KMS-11 (cell line): ENCODE data around the gene HAPSTR1.

Source experiments
- H2AFZ ChIP-seq: fragments of 200-600 bp; sonication (generic); 2 replicates; pipeline ENCODE4 v1.6.1; 2016; ENCODE audit warnings: antibody characterized with exemption, mixed run types, low read depth
- H3K27ac ChIP-seq: fragments of 200-600 bp; sonication (generic); 2 replicates; pipeline ENCODE4 v1.6.1; 2016; ENCODE audit warnings: mild to moderate bottlenecking, mixed run types
- H3K27me3 ChIP-seq: fragments of 200-600 bp; sonication (generic); 2 replicates; pipeline ENCODE4 v1.6.1; 2017; ENCODE audit warnings: mild to moderate bottlenecking, low read depth, mixed run types, moderate library complexity; ENCODE audit not compliant: insufficient read depth
- H3K36me3 ChIP-seq: fragments of 200-600 bp; sonication (generic); 2 replicates; pipeline ENCODE4 v1.6.1; 2017; ENCODE audit warnings: mild to moderate bottlenecking, mixed run types; ENCODE audit not compliant: insufficient read depth
- H3K4me1 ChIP-seq: fragments of 200-600 bp; sonication (generic); 2 replicates; pipeline ENCODE4 v1.6.1; 2016; ENCODE audit warnings: mild to moderate bottlenecking, low read depth, mixed run types; ENCODE audit not compliant: poor library complexity, severe bottlenecking
- H3K4me2 ChIP-seq: fragments of 200-600 bp; sonication (generic); 2 replicates; pipeline ENCODE4 v1.7.0; 2016; ENCODE audit warnings: mild to moderate bottlenecking, mixed run types
- H3K4me3 ChIP-seq: fragments of 200-600 bp; sonication (generic); IDR thresholded peaks from 2 replicates; pipeline ENCODE4 v1.6.1; 2017; ENCODE audit warnings: low read depth, low read length, mixed read lengths; ENCODE audit not compliant: insufficient read depth
- H3K79me2 ChIP-seq: fragments of 200-600 bp; sonication (generic); 2 replicates; pipeline ENCODE4 v1.6.1; 2016; ENCODE audit warnings: low read depth, mixed run types; ENCODE audit not compliant: insufficient read depth
- H3K9ac ChIP-seq: fragments of 200-600 bp; sonication (generic); 2 replicates; pipeline ENCODE4 v1.6.1; 2016; ENCODE audit warnings: mild to moderate bottlenecking, mixed run types
- H4K20me1 ChIP-seq: fragments of 200-600 bp; sonication (generic); 2 replicates; pipeline ENCODE4 v1.6.1; 2016; ENCODE audit warnings: mild to moderate bottlenecking, mixed run types; ENCODE audit not compliant: insufficient read depth
- TF ChIP-seq, protein P1 (sequence below): fragments of 200-600 bp; sonication (generic); conservative IDR thresholded peaks from 2 replicates; pipeline ENCODE4 v1.6.1; 2017; ENCODE audit warnings: low read depth, mild to moderate bottlenecking, antibody characterized with exemption, low read length, moderate library complexity, mixed read lengths

HAPSTR1 gene

DNA sequence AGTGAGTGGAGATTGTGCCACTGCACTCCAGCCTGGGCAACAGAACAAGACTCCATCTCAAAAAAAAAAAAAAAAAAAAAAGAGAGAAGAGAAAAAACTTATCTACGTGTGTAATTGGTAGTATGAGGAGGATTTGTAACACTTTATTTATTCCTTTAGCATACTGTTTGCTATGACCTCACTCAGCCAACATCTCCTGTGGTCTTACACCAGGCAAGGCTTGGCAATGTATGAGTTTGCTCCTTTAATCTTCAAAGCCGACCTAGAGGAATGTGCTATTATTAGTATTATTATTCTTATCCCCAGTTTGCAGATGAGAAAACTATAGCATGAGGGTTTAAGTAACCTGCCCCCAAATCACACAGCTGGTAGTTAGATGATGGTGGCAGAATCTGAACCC, 35.8 kb upstream of the HAPSTR1 start:
- no peaks in the 10 kb centered on the region for H3K36me3 ChIP-seq
- H3K4me1 ChIP-seq = peaks cover 3% of the 10 kb centered on the region
- H3K79me2 ChIP-seq = no peaks in the 10 kb centered on the region
- H3K4me2 ChIP-seq = no peak overlapping the region
- no peaks in the 10 kb centered on the region for H4K20me1 ChIP-seq
- no peak overlapping the region for H3K9ac ChIP-seq
- no peak overlapping the region for H3K27ac ChIP-seq
- H3K4me3 ChIP-seq = no peak overlapping the region
- no peaks in the 10 kb centered on the region for H3K27me3 ChIP-seq
- TF ChIP-seq, protein P1, sequence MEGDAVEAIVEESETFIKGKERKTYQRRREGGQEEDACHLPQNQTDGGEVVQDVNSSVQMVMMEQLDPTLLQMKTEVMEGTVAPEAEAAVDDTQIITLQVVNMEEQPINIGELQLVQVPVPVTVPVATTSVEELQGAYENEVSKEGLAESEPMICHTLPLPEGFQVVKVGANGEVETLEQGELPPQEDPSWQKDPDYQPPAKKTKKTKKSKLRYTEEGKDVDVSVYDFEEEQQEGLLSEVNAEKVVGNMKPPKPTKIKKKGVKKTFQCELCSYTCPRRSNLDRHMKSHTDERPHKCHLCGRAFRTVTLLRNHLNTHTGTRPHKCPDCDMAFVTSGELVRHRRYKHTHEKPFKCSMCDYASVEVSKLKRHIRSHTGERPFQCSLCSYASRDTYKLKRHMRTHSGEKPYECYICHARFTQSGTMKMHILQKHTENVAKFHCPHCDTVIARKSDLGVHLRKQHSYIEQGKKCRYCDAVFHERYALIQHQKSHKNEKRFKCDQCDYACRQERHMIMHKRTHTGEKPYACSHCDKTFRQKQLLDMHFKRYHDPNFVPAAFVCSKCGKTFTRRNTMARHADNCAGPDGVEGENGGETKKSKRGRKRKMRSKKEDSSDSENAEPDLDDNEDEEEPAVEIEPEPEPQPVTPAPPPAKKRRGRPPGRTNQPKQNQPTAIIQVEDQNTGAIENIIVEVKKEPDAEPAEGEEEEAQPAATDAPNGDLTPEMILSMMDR = no peak
- H2AFZ ChIP-seq = no peak overlapping the region

DNA sequence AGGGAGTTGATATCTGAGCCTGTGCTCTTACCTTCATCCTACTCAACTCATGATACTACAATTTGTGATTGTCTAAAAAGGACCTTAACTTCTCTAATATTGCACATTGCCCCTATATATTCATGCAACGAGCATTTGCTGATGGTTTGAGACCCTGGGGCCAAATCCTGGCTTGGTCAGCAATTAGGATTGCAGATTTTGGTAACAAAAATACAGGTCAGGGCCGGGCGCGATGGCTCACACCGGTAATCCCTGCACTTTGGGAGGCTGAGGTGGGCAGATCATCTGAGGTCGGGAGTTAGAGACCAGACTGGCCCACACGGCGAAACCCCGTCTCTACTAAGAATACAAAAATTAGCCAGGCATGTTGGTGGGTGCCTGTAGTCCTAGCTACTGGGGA, 35.4 kb upstream of the HAPSTR1 start:
- Histone ChIP-seq H3K36me3 (no peaks in the 10 kb centered on the region), H3K27ac (no peak overlapping the region), H2AFZ (no peak overlapping the region), H3K79me2 (no peaks in the 10 kb centered on the region), H3K4me1 (peaks cover 4% of the 10 kb centered on the region), H3K4me2 (no peak overlapping the region), H4K20me1 (no peaks in the 10 kb centered on the region), H3K4me3 (no peak overlapping the region), H3K9ac (no peak overlapping the region), H3K27me3 (no peaks in the 10 kb centered on the region)
- TF ChIP-seq, protein P1 = no peak

DNA sequence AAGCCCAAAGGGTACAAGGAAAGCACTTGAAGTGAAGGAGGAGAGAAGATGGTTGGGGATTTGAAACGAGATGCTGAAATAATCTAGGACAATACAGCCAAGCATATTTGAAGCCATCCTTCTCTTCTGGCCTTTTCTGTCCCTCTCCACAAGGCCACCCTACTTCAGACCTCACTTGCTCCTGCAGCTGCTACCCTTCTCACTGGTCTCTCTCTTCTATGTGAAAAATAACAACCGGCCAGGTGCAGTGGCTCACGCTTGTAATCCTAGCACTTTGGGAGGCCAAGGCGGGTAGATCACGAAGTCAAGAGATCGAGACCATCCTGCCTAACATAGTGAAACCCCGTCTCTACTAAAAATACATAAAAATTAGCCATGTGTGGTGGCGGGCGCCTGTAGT, 33.2 kb upstream of the HAPSTR1 start:
- Histone ChIP-seq H3K79me2 (no peaks in the 10 kb centered on the region), H3K4me2 (no peak overlapping the region), H2AFZ (no peak overlapping the region), H3K27me3 (no peaks in the 10 kb centered on the region), H3K4me1 (peaks cover 4% of the 10 kb centered on the region), H3K4me3 (no peak overlapping the region), H3K36me3 (no peaks in the 10 kb centered on the region), H4K20me1 (no peaks in the 10 kb centered on the region), H3K27ac (no peak overlapping the region), H3K9ac (no peak overlapping the region)
- TF ChIP-seq, protein P1 = no peak

DNA sequence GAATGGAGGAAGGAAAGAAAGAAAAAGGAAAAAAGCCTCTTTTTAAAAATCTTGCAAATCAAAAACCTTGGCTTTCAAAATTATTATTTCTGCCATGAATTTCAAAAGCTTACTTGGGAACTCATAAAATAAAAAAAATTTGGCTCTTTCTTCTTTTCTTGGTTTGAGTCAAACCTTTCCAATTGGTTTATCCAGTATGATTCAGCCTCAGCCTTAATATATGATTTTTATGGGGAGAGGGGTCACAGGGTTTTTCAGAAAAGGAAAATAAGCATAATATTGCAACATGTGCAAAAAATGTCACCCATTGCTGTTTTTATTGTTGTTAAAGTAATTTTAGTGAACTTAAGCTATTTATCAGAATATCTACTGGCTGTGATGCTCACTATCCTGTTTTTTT, 31.2 kb upstream of the HAPSTR1 start:
- no peaks in the 10 kb centered on the region for H3K79me2 ChIP-seq
- peaks cover 4% of the 10 kb centered on the region for H3K4me1 ChIP-seq
- no peak overlapping the region for H3K4me3 ChIP-seq
- no peaks in the 10 kb centered on the region for H4K20me1 ChIP-seq
- no peaks in the 10 kb centered on the region for H3K36me3 ChIP-seq
- no peak overlapping the region for H2AFZ ChIP-seq
- H3K4me2 ChIP-seq = no peak overlapping the region
- TF ChIP-seq, protein P1 = no peak
- H3K27ac ChIP-seq = peak overlapping the region; percentile 14; the same call in 1 of the 2 replicates
- H3K9ac ChIP-seq = no peak overlapping the region
- no peaks in the 10 kb centered on the region for H3K27me3 ChIP-seq
